SJSA1 (cell line): ENCODE measurements around the gene ZNF569. TPM values are rescaled to one million over a fixed set of nuclear protein-coding genes. Genes with fewer than 3 reads are reported as not detected.
A peak's percentile ranks its signal among the peaks of the same experiment; 100 is the strongest.
"Not testable (repeated sequence)": the region's sequence is repeated elsewhere in the genome, so short reads cannot be mapped to it uniquely, and the experiment has no call there.

Experiments
- DNase-seq, 2 experiments: peaks; one replicate each; pipeline ENCODE4 v3.0.0-alpha.2; 2015 to 2020; ENCODE audit warnings: low spot score in 2 of 2, low read depth in 1 of 2
- H3K27ac ChIP-seq: fragments of 250-450 bp; sonication (Bioruptor Pico); 2 replicates; pipeline ENCODE4 v1.5.1; 2020; ENCODE audit warnings: mild to moderate bottlenecking, moderate library complexity
- H3K27me3 ChIP-seq: fragments of 250-450 bp; sonication (Bioruptor Pico); replicated peaks from 2 replicates; pipeline ENCODE4 v1.5.1; 2020; ENCODE audit warnings: mild to moderate bottlenecking, moderate library complexity
- H3K36me3 ChIP-seq: fragments of 250-450 bp; sonication (Bioruptor Pico); 2 replicates; pipeline ENCODE4 v1.5.1; 2020; ENCODE audit warnings: mild to moderate bottlenecking
- H3K4me1 ChIP-seq: fragments of 250-450 bp; sonication (Bioruptor Pico); replicated peaks from 2 replicates; pipeline ENCODE4 v1.6.1; 2021; ENCODE audit warnings: mild to moderate bottlenecking
- H3K4me3 ChIP-seq: fragments of 250-450 bp; sonication (Bioruptor Pico); 2 replicates; pipeline ENCODE4 v1.5.1; 2020; ENCODE audit warnings: mild to moderate bottlenecking
- H3K9me3 ChIP-seq: fragments of 250-450 bp; sonication (Bioruptor Pico); replicated peaks from 2 replicates; pipeline ENCODE4 v1.5.1; 2020; ENCODE audit warnings: mild to moderate bottlenecking
- total RNA-seq: library from RNA; depleted of rRNA; stranded (reverse); fragments of >200 nt; shearing (Covaris generic); gene quantifications from 2 replicates; pipeline ENCODE4 v1.2.3, GENCODE V29; 2014

ZNF569 gene
- total RNA-seq, 1 experiment from 2014 or later, result 3.1 TPM

DNA sequence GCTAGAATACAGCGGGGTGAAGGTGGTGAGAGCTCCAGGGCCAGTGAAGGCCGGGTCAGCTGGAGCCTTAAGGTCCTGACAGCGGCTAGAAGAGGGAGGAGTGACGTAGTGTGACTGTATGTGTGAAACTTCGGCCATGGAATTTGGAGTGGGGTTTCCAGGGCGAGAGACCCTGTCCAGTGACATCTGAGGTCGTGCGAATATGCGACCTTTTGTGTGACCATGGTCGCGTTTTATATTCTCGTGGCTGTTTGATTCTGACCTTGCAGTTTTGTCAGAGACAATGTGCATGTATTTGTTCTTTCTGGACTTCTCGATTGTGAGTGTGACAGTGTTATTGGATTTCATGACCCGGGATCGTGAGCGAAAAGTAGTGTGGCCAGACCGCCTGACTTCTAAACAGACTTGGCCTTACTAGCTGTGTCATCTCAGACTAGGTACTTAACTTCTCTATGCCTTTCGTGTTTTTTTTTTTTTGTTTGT, 405 bp upstream of the ZNF569 start:
- peaks cover 21% of the 10 kb centered on the region for H3K36me3 ChIP-seq
- peak overlapping the region; percentile 57 for H3K4me3 ChIP-seq
- peaks cover 3% of the 10 kb centered on the region; the same call in 1 of the 2 replicates for H3K4me1 ChIP-seq
- no peak for DNase-seq
- peaks cover 26% of the 10 kb centered on the region for H3K9me3 ChIP-seq
- H3K27ac ChIP-seq, result no peak overlapping the region
- H3K27me3 ChIP-seq, result no peaks in the 10 kb centered on the region

DNA sequence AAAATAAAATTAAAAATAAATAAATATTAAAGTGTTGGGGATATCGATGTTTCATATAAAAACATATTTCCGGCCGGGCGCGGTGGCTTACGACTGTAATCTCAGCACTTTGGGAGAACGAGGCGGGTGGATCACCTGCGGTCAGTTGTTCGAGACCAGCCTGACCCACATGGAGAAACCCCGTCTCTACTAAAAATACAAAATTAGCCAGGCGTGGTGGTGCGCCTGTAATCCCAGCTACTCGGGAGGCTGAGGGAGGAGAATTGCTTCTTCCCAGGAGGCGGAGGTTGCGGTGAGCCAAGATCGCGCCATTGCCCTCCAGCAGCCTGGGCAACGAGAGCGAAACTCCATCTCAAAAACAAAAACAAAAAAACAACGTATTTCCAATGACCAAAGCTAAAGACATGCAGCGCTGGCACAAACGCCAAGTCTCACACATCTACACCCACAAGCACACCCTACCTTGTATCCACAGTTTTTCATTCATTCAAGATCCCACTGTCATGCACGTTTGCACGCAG, 907 bp downstream of the ZNF569 start:
- Histone ChIP-seq H3K4me3 (peak overlapping the region; percentile 57), H3K27me3 (no peaks in the 10 kb centered on the region), H3K27ac (peak overlapping the region; percentile 43), H3K9me3 (peaks cover 21% of the 10 kb centered on the region), H3K4me1 (peaks cover 3% of the 10 kb centered on the region; the same call in 1 of the 2 replicates), H3K36me3 (peaks cover 17% of the 10 kb centered on the region)
- DNase-seq, result no peak

DNA sequence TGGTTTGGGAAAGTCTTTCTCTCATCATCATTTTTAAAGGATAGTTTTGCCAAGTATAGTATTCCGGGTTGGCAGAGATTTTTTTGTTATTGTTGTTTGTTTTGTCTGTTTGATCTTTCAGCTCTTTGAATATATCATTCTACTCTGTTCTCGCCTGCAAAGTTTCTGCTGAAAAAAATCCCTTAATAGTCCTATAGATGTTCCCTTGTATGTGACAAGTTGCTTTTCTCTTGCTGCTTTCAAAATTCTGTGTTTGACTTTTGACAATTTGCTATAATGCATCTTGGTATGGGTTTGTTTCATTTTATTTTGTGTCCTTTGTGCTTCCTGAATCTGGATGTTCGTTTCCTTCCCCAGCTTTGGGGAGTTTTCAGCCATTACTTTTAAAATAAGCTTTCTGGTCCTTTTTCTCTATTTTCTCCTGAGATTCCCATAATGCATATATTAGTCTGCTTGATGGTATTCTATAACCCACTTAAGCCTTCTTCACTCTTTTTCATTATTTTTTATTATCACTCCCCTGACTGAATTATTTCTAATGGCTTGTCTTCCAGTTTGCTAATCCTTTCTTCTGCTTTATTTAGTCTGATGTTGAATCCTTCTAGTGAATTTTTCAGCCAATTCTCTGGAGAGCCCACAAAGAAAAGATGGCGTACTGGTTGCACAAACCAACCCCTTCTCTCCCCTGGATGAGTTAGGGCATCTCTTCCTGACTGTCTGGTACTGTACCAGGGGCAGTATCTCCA, 14.6 kb downstream of the ZNF569 start:
- Histone ChIP-seq H3K9me3 (peaks cover 10% of the 10 kb centered on the region), H3K27me3 (no peaks in the 10 kb centered on the region), H3K36me3 (no peaks in the 10 kb centered on the region), H3K4me3 (no peak overlapping the region), H3K4me1 (no peaks in the 10 kb centered on the region), H3K27ac (no peak overlapping the region)
- DNase-seq, result no peak

DNA sequence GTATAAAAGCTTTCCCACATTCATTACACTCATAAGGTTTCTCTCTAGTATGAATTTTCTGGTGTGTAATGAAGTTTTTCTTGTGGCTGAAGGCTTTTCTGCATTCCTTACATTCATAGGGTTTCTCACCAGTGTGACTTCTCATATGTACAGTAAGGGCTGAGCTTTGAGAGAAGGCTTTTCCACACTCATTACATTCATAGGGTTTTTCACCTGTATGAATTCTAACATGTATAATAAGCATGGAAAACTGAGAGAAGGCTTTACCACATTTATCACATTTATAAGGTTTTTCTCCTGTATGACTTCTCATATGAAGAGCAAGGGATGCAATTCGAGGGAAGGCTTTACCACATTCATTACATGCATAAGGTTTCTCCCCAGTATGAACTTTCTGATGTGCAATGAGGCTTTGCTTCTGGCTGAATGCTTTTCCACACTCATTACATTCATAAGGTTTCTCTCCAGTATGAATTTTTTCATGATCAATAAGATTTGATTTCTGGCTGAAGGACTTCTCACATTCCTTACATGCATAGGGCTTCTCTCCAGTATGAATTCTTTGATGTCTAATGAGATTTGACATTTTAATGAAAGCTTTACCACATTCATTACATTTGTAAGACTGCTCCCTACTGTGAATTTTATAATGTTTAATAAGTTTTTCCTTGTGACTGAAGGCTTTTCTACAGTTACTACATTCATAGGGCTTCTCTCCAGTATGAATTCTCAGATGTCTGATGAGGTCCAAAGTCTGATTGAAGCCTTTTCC, 53.7 kb downstream of the ZNF569 start:
- DNase-seq, result no peak
- H3K9me3 ChIP-seq, result peaks cover 20% of the 10 kb centered on the region; the same call in 1 of the 2 replicates

DNA sequence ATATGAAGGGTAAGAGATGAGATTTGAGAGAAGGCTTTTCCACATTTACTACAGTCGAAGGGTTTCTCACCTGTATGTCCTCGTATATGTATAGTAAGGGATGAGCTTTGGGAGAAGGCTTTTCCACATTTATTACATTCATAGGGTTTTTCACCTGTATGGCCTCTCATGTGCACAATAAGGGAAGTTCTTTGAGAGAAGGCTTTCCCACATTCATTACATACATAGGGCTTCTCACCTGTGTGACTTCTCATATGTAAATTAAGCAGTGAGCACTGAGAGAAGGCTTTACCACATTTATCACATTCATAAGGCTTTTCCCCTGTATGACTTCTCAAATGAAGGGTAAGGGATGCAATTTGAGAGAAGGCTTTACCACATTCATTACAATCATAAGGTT, 54.5 kb downstream of the ZNF569 start:
- Histone ChIP-seq H3K27ac (no peak overlapping the region), H3K9me3 (peaks cover 19% of the 10 kb centered on the region; the same call in 1 of the 2 replicates), H3K36me3 (no peaks in the 10 kb centered on the region), H3K4me1 (no peaks in the 10 kb centered on the region), H3K27me3 (no peaks in the 10 kb centered on the region), H3K4me3 (no peak overlapping the region)
- DNase-seq, result no peak

More for the DNA sequence above, 53.7 kb downstream of the ZNF569 start:
- H3K4me3 ChIP-seq, result no peak overlapping the region
- no peak overlapping the region for H3K27ac ChIP-seq
- no peaks in the 10 kb centered on the region for H3K27me3 ChIP-seq
- H3K4me1 ChIP-seq, result no peaks in the 10 kb centered on the region
- H3K36me3 ChIP-seq, result no peaks in the 10 kb centered on the region

DNA sequence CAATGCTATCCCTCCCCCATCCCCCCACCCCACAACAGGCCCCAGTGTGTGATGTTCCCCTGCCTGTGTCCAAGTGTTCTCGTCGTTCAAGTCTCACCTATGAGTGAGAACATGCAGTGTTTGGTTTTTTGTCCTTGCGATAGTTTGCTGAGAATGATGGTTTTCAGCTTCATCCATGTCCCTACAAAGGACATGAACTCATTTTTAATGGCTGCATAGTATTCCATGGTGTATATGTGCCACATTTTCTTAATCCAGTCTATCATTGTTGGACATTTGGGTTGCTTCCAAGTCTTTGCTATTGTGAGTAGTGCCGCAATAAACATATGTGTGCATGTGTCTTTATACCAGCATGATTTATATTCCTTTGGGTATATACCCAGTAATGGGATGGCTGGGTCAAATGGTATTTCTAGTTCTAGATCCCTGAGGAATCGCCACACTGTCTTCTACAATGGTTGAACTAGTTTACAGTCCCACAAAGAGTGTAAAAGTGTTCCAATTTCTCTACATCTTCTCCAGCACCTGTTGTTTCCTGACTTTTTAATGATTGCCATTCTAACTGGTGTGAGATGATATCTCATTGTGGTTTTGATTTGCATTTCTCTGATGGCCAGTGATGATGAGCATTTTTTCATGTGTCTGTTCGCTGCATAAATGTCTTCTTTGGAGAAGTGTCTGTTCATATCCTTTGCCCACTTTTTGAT, 61.0 kb downstream of the ZNF569 start:
- not testable (repeated sequence) for H3K4me3 ChIP-seq, H3K4me1 ChIP-seq, H3K9me3 ChIP-seq, H3K36me3 ChIP-seq, DNase-seq, H3K27me3 ChIP-seq, H3K27ac ChIP-seq

DNA sequence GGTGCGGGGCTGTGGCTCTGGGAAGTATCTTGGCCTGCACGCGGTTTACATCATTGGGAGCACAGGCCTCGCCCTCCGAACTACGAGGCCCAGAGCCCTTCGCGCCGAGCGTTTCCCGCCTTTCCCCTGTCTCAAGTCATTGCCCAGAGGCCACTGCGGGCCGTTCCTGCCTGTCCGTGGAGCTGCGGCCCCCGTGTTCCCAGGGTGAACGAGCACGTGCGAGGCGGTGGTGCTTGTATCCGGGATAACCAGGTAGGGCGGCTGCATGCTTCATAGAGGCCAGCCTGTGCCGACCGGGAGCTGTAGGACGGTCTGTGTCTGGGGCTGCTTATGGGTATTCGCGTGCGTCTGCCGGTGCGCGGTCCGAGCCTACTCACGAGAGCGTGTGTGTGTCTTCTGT, 63.8 kb downstream of the ZNF569 start:
- Histone ChIP-seq H3K36me3 (no peaks in the 10 kb centered on the region), H3K4me3 (no peak overlapping the region), H3K4me1 (no peaks in the 10 kb centered on the region), H3K27ac (no peak overlapping the region), H3K27me3 (no peaks in the 10 kb centered on the region), H3K9me3 (peaks cover 3% of the 10 kb centered on the region; the same call in 1 of the 2 replicates)
- DNase-seq, result no peak

DNA sequence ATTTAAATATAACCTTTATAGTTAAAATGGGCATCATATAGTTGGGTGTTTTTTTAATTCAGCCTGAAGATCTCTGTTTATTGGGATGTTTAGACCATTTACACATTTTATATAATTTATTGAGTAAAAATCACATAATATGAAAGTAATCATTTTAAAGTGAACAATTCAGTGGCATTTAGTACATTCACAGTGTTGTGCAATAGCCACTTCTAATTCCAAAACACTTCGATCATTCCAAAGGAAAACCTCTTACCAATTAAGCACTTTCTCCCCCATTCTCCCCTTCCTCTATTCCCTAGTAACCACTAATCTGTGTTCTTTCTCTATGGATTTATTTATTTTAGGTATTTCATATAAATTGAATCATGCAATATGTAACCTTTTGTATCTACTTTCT, 66.2 kb downstream of the ZNF569 start:
- Histone ChIP-seq H3K4me1 (no peaks in the 10 kb centered on the region), H3K4me3 (no peak overlapping the region)

DNA sequence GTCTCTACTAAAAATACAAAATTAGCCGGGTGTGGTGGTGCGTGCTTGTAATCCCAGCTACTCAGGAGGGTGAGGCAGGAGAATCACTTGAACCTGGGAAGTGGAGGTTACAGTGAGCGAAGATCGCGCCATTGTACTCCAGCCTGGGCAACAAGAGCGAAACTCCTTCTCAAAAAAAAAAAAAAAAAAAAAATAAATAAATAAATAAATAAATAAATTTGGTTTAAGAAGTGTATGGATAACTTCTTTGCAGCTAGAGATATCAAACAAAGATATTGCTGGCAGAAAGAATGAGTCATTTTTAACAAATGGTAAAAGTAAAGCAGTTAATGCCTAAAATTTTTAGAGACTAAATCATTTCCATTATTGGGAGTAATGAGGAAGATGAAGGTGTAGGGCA, 75.8 kb downstream of the ZNF569 start:
- DNase-seq, H3K27ac ChIP-seq, H3K4me3 ChIP-seq, H3K27me3 ChIP-seq, H3K4me1 ChIP-seq: not testable (repeated sequence)
- H3K9me3 ChIP-seq, result peaks cover 32% of the 10 kb centered on the region
- peaks cover 28% of the 10 kb centered on the region for H3K36me3 ChIP-seq

More for the DNA sequence above, 66.2 kb downstream of the ZNF569 start:
- H3K27me3 ChIP-seq, result no peaks in the 10 kb centered on the region
- H3K36me3 ChIP-seq, result no peaks in the 10 kb centered on the region
- peaks cover 3% of the 10 kb centered on the region; the same call in 1 of the 2 replicates for H3K9me3 ChIP-seq
- H3K27ac ChIP-seq, result no peak overlapping the region
- DNase-seq, result no peak

DNA sequence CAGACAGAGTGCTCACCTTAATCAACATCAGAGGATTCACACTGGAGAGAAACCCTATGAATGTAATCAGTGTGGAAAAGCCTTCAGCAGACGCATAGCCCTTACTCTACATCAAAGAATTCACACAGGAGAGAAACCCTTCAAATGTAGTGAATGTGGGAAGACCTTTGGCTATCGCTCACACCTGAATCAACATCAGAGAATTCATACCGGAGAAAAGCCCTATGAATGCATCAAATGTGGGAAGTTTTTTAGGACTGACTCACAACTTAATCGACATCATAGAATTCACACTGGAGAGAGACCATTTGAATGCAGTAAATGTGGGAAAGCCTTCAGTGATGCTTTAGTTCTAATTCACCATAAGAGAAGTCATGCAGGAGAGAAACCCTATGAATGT, 78.0 kb downstream of the ZNF569 start:
- Histone ChIP-seq H3K9me3 (peaks cover 25% of the 10 kb centered on the region), H3K36me3 (peaks cover 37% of the 10 kb centered on the region), H3K27ac (no peak overlapping the region), H3K4me3 (no peak overlapping the region), H3K27me3 (no peaks in the 10 kb centered on the region), H3K4me1 (no peaks in the 10 kb centered on the region)
- no peak for DNase-seq

DNA sequence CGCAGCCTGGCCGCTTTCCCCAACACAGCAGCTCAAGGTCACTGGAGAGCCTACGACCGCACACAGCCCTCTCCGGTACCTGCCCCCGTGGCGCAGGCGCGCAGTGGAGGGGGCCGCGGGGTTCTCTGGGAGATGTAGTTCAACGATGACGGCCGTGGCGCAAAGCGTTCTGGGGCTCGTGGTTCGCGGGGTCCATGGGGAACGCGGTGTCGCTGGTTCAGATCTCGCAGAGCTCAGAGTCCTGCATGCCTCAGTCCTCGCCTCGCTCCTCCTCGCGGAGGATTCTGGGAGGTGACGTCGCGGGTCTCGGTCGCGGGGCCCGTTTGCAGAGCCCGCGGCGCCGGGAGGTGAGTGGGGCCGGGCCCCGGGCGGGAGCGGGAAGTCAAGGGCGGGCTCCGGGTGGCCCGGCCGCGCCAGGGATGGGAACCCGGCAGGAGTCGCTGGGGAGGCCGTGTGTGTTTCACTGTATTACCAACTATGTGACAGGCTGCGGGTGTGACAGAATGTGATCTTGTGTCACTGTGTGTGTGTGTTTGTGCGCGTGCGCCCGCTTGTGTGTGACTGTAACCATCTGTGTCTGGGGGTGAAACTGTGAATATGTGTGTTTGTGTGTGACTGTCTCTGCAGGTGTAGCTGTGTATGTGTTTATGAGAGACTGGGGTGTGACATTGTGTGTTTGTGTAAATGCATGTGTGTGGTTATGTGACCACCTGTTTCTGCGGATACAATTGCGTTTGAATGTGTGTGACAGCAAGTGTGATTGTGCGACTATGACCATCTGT, 96.2 kb downstream of the ZNF569 start, which contains the start of gene ZNF527:
Gene ZNF527, plus strand, starts transcription at position 220 of the 782 bp plus-strand sequence. CDS start 3,100 bp downstream, outside the sequence.
- Histone ChIP-seq H3K4me1 (peaks cover 6% of the 10 kb centered on the region), H3K4me3 (peak within 1 kb of the TSS; percentile 54), H3K27me3 (no peaks in the 10 kb centered on the region), H3K36me3 (peaks cover 17% of the 10 kb centered on the region), H3K9me3 (peaks cover 24% of the 10 kb centered on the region), H3K27ac (no peak within 1 kb of the TSS; the same call in 1 of the 2 replicates)
- peak; percentile 85 to 94 for DNase-seq

DNA sequence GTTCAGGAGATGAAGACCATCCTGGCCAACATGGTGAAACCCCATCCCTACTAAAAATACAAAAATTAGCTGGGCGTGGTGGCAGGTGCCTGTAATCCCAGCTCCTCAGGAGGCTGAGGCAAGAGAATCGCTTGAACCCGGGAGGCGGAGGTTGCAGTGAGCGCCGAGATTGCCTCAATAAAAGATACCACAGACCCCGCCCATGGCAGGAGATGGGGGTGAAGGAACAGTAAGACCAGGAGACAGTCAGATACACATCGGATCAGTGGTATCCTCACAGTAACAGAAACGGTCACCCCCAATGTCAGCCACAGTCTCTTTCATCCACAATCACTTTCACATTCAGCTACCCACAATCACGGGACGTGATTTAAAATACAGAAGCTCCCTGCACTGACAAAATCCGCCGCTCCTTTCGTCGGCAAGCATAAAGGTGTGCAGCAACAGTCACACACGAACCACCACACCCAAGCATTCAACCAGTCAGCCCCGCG, 96.8 kb downstream of the ZNF569 start:
- H3K27ac ChIP-seq, DNase-seq, H3K4me1 ChIP-seq, H3K27me3 ChIP-seq: not testable (repeated sequence)
- Histone ChIP-seq H3K36me3 (peaks cover 12% of the 10 kb centered on the region), H3K9me3 (peaks cover 27% of the 10 kb centered on the region), H3K4me3 (peak overlapping the region; percentile 54)
